GM10266 (cell line): Measurements from ENCODE around the gene DDX10.

Experiments used
- DNase-seq: peaks from one replicate; pipeline ENCODE4 v3.0.0; 2012; ENCODE audit errors: extremely low spot score
- CTCF ChIP-seq: IDR thresholded peaks from 2 replicates; pipeline ENCODE4 v1.5.1; 2012; ENCODE audit warnings: mild to moderate bottlenecking, low read depth; ENCODE audit not compliant: control insufficient read depth, insufficient read depth; ENCODE audit errors: missing control alignments

Gene DDX10

GRCh38 chr11:108624196-108624925, 40.5 kb upstream of the DDX10 start:
- no peak for TF ChIP-seq CTCF
- DNase-seq, result no peak

GRCh38 chr11:108628326-108628725, 36.5 kb upstream of the DDX10 start:
- TF ChIP-seq CTCF, result no peak
- DNase-seq, result no peak

- no peak for DNase-seq
- TF ChIP-seq CTCF, result no peak
Observed at GRCh38 chr11:108628812-108629211, 36.1 kb upstream of the DDX10 start.

GRCh38 chr11:108629274-108629673, 35.6 kb upstream of the DDX10 start:
- DNase-seq, result no peak

GRCh38 chr11:108632041-108632704, 32.7 kb upstream of the DDX10 start:
- DNase-seq, result no peak

More at GRCh38 chr11:108629274-108629673, 35.6 kb upstream of the DDX10 start:
- no peak for TF ChIP-seq CTCF

GRCh38 chr11:108635106-108635505, 29.8 kb upstream of the DDX10 start:
- no peak for DNase-seq
- no peak for TF ChIP-seq CTCF

More at GRCh38 chr11:108632041-108632704, 32.7 kb upstream of the DDX10 start:
- no peak for TF ChIP-seq CTCF

- no peak for DNase-seq
- TF ChIP-seq CTCF, result no peak
Observed at GRCh38 chr11:108636222-108636621, 28.6 kb upstream of the DDX10 start.
